ENCODE results near the gene GNB1L. TPM values are rescaled to one million over a fixed set of nuclear protein-coding genes. Genes with fewer than 3 reads are reported as not detected.

GNB1L gene
- total and polyA plus RNA-seq, 10 of the 15 experiments (the other 5 are each of a cell fraction or from before 2014, with no cell fraction given) = 0.21 to 19.4 (median 6.8) TPM

- FAIRE-seq = no peak
- peaks cover 0 to 2% of the 10 kb centered on the region in 2 experiments; a peak in 1 of 4 replicates for H3K36me3 ChIP-seq (ENCODE audit: control insufficient read depth in 2 of 2, insufficient read depth in 2 of 2, low read length in 1 of 2)
- no peak for DNase-seq (ENCODE audit: low read depth, low spot score)
- H3K27me3 ChIP-seq (replicated peaks in 1 of 2; ENCODE audit: control insufficient read depth in 2 of 2, insufficient read depth in 2 of 2, low read length in 1 of 2) = no peaks in the 10 kb centered on the region
- intact Hi-C loops (cut with micrococcal nuclease; ENCODE audit: unreplicated experiment) (no loop called here), in situ Hi-C loops (cut with MboI) (no loop called here)
- BruUV-seq (replicated peaks) = no TSS peak
- no peak overlapping the region for H3K27ac ChIP-seq (ENCODE audit: control insufficient read depth, insufficient read depth)
- no peak overlapping the region for H3K4me3 ChIP-seq
- WGBS (ENCODE audit: insufficient coverage, insufficient replicate concordance, low lambda C conversion rate, missing lambda C conversion rate) = 59% methylated on average over 15 of the region's 15 CpGs
- POLR2A ChIA-PET = no interaction called here
- SMC1A ChIA-PET (ENCODE audit: uncharacterized antibody, unreplicated experiment) = no interaction called here
- H3K9me3 ChIP-seq (replicated peaks; ENCODE audit: control insufficient read depth, insufficient read depth, low read length) = no peaks in the 10 kb centered on the region
- RAD21 ChIA-PET (ENCODE audit: unreplicated experiment) = no interaction called here
- no peak overlapping the region for H3K9ac ChIP-seq (ENCODE audit: control insufficient read depth, insufficient read depth, low read length)
- TF ChIP-seq BCL11A (IDR thresholded peaks at IDR 0.05; ENCODE audit: low read depth, low read length) (no peak), KAT2A (conservative IDR thresholded peaks at IDR 0.05; ENCODE audit: control insufficient read depth, low read depth, low read length) (no peak), CBX3 (IDR thresholded peaks at IDR 0.05; ENCODE audit: borderline replicate concordance, low read depth) (no peak), REST (IDR thresholded peaks at IDR 0.05; ENCODE audit: low read depth, low read length) (no peak), BMI1 (IDR thresholded peaks at IDR 0.05; ENCODE audit: borderline replicate concordance) (no peak), RELB (IDR thresholded peaks at IDR 0.05; ENCODE audit: low read depth) (no peak), EGR1 (IDR thresholded peaks at IDR 0.05; ENCODE audit: borderline replicate concordance in 1 of 2, low read depth in 2 of 2, low read length in 2 of 2) (no peak), TARDBP (IDR thresholded peaks at IDR 0.05; ENCODE audit: borderline replicate concordance) (no peak), POLR2AphosphoS2 (IDR thresholded peaks at IDR 0.05; ENCODE audit: low read depth, low read length) (no peak), KDM1A (IDR thresholded peaks at IDR 0.05; ENCODE audit: borderline replicate concordance) (no peak), MTA2 (IDR thresholded peaks at IDR 0.05; ENCODE audit: low read depth) (no peak), SMARCA5 (IDR thresholded peaks at IDR 0.05) (no peak), SPI1 (IDR thresholded peaks at IDR 0.05; ENCODE audit: borderline replicate concordance, insufficient read depth, low read depth, low read length) (no peak)
- ATAC-seq = no peak
- no peaks in the 10 kb centered on the region for H3K4me1 ChIP-seq (ENCODE audit: control insufficient read depth, insufficient read depth, low read length)
- no peak overlapping the region for H2AFZ ChIP-seq (ENCODE audit: control insufficient read depth, low read depth, low read length)
- no peak overlapping the region for H3K4me2 ChIP-seq (ENCODE audit: control insufficient read depth, insufficient read depth)
- CTCF ChIA-PET = no interaction called here
- H3K79me2 ChIP-seq (ENCODE audit: control insufficient read depth, insufficient read depth, low read length) = no peaks in the 10 kb centered on the region
- no peaks in the 10 kb centered on the region for H4K20me1 ChIP-seq (ENCODE audit: control insufficient read depth, insufficient read depth)
These were observed 47.3 kb downstream of the GNB1L start for GRCh38 chr22:19807161-19807913.

Data from GM12878 (cell line).